Stimulated activated CD8-positive, alpha-beta memory T cell treated with anti-CD3 and anti-CD28 coated beads, Interleukin-7, amount 100 ng/mL, for 1 hour (primary cell): ENCODE measurements around the gene SMPDL3A.
"Not testable (repeated sequence)": the region's sequence is repeated elsewhere in the genome, so short reads cannot be mapped to it uniquely, and the experiment has no call there.

Experiments
- DNase-seq, 2 donors: peaks; one replicate each; pipeline ENCODE4 v3.0.0-alpha.2; 2020; ENCODE audit warnings: low read depth in 2 of 2

The SMPDL3A gene, protein sequence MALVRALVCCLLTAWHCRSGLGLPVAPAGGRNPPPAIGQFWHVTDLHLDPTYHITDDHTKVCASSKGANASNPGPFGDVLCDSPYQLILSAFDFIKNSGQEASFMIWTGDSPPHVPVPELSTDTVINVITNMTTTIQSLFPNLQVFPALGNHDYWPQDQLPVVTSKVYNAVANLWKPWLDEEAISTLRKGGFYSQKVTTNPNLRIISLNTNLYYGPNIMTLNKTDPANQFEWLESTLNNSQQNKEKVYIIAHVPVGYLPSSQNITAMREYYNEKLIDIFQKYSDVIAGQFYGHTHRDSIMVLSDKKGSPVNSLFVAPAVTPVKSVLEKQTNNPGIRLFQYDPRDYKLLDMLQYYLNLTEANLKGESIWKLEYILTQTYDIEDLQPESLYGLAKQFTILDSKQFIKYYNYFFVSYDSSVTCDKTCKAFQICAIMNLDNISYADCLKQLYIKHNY

DNA sequence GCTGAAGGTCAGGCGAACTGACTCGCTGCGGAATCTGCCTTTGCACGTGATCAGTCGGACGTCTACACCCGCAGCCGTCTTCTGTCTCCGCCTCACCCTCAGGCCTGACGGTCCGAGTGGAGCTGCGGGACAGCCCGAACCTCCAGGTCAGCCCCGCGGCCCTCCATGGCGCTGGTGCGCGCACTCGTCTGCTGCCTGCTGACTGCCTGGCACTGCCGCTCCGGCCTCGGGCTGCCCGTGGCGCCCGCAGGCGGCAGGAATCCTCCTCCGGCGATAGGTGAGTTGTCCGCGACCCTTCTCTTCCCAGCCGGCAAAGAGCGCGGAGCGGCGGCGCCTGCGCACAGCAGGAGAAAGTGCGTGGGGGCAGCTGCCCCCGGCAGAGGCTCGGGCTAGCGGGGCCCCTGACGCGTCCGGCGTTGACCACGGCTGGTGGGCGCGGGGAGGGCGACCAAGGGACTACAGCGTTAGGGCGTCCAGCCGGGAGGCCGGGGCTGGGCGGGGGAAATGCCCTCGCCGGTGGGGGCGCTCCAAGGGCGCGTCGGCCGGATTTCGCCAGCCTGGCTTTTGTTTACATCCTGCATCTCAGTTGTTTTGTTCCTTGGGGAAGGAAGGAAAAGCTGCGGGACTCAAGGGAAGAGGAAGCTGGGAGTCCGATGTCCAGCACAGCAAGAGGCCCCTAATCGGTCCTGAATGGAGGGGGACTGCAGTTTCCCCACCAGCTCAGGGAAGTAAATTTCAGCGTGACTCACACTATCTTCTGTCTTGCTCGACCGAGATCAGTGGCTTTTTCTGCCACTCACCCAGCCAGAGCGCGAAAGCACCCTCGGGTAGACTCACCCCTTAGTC is at the start of gene SMPDL3A:
TSS of gene SMPDL3A (plus strand) at position 77 of the 846 bp plus-strand sequence. CDS start at position 166, 89 bp downstream.
- DNase-seq, result no peak

DNA sequence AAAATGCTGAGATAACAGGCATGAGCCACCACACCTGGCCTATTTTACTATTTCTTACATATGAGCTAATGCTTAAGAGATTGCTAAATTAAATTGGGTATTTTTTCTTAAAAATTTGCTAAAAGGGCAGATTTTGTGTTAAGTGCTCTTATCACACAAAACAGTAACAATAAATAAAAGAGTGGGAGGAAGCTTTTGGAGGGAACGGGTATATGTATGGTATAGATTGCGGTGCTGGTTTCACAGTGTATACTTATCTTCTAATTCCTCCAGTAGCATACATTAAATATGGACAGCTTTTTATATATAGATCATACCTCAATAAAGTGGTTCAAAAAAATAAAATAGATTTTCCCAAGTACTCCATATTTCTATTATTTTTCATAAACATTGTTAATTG is 49.0 kb upstream of the SMPDL3A start:
- DNase-seq, result no peak

DNA sequence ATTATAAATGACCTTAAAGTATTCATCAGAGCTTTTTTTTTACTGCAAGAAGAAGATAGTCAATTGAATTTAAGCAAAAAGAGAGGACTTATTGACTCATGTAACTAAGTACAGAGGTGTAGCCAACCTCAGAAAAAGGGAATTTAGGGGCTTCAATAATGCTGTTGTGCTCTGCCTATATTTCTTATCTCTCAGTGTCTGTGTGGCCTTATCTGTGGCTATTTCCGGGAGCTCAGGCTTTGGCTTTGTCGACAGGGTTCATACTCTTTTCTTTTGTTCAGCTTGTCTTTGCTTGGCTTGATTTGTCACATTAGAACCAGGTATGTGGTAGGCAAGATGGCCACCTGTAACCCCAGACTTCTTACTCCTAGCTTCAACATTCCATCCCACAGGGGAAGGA is 48.1 kb upstream of the SMPDL3A start:
- no peak for DNase-seq

DNA sequence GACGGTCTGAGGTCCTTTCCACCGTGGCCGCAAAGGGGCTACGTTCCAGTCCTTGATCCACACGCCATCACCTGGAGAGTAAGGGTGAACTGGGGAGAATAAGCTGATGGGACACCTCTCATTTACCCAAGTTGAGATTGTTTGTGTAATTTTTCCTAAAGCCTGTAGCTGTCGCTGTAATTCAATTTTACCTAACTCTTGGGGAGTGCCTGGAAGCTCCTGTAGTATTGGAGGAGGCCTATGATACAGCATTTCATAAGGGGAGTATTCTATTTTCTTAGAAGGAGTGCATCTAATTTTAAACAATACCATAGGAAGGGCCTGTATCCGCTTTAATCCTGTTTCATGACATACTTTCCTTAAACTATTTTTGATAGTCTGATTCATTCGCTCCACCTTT is 44.8 kb upstream of the SMPDL3A start:
- not testable (repeated sequence) for DNase-seq

DNA sequence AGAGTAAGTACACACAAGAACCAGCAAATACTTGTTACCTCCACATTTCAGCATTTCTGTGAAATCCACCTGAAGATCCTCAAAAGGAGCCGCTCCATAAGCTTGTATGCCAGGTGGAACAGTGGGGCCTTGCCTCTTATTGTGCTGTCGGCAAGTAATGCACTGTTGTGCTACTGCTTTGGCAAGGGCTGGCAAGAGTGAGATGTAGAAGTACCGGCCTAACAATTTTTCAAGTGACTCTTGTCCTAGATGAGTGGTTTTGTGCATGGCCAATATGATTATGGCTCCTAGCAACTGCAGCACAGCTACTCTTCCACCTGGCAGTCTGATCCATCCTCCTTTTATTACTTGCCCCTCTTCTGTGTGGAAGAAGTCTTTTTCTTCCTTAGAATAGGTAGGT is 44.2 kb upstream of the SMPDL3A start:
- not testable (repeated sequence) for DNase-seq

DNA sequence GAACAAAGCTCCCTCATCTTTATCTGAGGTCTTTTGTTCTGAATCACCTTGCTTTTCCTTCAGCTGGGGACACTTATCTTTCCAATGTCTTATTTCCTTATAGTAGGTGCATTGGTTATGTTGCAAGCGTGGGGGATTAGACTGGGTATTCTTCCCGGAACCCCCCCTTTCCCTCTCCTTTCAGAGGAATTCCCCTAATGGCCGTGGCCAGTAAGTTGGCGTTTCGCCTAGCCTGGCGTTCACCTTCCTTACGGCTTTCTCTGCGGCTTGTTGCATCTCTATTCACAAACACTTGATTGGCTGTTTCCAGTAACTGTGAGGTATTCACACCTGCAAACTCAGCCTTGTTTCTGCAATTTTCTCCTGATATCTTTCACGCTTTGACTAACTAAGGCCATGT is 42.4 kb upstream of the SMPDL3A start:
- no peak for DNase-seq

DNA sequence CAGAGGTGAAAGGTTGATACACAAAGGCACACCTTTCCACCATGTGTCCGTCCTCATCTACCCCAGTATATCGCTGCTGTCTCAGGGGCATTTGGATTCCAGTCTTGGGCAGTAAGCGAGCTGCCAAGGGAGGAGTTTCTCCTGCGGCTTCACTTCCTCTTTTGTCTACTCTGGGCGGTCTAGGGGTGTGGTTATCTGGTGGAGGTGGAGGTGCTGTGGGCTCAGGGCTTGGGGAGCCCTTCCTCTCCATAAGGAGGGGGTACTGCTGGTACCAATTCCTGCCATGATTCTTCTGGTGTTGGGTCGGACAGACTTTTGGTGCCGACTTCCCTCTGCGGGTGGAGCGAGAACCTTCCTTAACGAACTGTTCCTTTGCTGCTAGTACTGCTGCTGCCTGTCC is 41.5 kb upstream of the SMPDL3A start:
- no peak for DNase-seq

DNA sequence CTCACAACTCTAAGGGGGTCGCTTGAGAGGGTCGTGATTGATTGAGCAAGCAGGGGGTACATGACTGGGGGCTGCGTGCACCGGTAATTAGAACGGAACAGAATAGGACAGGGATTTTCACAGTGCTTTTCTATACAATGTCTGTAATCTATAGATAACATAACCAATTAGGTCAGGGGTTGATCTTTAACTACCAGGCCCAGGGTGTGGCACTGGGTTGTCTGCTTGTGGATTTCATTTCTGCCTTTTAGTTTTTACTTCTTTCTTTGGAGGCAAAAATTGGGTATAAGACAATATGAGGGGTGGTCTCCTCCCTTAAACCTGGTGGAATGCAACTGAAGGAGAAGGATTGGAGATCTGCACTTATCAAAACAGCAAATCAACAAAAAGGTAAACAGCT is 40.1 kb upstream of the SMPDL3A start:
- DNase-seq, result not testable (repeated sequence)

DNA sequence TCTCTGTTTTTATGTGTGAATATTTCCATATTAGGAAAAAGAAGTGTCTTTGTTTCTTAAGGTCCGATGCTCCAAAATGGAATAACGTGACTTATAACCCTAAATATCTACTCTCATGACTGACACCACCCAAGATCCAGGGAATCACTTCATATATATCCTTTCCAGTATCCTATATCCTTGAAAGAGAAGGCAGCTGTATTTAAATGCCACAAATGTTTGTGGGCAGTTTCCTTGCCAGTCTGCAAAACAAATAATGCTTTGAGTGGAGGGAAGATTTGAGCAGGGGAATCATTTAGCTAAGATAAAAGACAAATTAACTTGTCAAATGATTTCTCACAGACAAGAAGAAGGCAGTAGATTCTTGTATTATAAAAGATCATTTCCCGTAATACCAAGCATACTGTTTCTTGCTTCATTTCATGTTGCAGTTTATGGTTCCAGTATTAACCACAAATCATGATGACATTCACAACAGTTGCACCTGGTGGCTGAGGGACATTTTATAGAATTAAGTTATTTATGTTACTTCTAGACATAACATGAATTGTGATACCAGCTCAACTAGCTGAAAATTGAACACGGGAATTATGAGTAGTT is 39.5 kb upstream of the SMPDL3A start:
- DNase-seq, result no peak

DNA sequence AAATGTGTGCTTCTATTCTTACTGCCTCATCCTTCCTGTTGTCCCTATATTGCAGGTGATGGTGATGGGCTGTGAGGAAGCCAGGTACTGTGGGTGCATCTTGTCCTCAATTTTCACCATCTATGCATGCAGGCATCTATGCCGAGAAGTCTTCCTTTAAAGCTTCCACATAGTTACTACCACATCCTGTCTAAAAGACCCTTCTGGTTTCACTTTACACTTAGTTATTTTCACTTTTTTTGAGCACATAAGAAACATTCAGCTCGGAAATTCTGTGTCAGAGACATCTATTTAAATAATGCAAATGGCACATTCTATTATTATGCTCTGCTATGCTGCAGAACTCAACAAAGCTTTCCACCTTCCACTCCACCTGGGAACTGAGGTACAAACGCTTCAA is 37.7 kb upstream of the SMPDL3A start:
- no peak for DNase-seq

DNA sequence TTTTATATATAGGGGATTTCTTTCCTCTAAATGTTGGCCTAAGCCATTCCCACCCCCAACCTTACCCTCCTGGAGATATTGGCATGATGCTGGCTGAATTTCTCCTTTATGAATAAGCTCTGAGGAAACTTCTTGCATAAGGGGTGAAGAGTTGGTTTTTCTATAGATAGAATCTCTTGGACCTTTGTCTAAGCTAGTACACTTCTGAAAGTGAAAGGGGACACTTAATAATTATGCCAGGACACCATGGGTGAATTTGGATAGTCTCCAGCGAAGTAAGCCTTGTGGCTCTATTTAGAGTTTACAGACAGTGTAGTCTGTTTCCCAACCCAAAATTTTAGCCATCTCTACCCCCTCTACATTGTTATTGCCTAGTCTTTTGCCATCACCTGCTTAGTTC is 36.6 kb upstream of the SMPDL3A start:
- no peak for DNase-seq

DNA sequence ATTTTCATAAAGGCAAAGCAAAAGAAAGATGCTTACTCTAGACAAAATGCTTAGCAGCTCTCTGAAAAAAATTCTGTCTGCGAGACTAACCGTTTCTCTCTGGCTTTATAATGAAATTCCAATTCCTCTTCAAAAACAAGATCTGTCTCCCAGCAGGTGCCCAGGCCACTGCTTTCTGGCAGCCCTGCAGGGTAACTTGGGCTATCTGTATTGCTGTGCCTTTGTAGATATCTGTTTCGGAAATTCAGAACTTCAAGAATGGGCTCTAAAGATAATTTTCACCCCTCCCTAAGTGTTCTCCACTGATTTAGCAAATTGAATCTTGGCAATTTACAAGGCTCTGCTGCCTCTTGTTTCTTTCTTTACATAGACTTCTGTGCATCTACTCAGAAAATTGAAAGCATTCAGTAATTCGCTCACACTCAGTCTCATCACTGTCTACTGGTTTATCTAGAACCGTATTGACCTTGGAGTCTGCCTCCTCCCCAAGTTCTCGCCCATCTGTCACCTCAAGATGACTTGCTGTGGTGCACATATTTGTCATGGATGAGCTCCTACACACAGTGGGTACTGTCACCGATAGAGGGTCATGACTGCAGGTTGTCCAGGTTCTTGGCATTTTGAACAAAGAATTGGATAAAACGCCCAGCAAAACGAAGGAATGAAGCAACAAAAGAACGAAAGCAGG is 35.9 kb upstream of the SMPDL3A start:
- DNase-seq, result no peak

DNA sequence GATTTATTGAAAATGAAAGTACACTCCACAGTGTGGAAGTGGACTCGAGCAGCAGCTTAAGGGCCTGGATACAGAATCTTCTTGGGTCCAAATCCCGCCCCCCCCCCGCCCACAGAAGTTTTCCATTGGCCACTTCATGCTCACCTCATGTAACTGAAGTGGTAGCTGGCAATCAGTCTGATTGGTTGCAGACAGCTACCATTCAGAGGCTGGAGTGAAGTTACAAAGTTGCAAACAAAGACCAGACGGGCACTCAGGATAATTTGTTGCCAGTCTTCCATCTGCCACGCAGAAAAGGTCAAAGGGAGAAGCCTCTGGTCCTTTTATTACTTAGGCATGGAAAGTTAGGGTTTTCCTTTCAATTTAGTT is 35.4 kb upstream of the SMPDL3A start:
- no peak for DNase-seq

DNA sequence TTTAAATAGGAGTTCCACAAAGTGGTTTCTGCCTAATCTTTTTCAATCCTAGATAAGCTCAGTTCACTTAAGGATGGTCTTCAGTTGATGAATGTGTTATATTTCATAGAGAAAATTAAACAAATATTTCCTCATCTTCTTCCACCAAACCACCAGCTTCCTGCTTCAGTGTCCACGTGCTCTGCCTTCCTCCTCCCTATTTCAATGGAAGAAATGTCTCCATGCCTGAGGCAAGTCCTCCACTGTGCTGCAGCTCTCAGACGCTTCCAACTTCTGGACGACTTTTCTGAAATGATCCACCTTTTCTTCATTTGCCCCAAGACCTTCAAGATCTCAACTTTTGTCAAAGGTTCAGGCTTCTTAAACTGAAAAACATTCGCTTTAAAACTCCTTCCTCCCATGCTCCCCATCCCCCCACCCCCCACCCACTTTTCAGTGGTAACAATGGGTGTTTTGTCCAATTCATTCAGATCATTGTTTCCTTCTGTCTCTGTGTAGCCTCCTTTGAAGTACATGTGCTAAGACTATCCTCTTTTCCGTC is 34.8 kb upstream of the SMPDL3A start:
- DNase-seq, result no peak

DNA sequence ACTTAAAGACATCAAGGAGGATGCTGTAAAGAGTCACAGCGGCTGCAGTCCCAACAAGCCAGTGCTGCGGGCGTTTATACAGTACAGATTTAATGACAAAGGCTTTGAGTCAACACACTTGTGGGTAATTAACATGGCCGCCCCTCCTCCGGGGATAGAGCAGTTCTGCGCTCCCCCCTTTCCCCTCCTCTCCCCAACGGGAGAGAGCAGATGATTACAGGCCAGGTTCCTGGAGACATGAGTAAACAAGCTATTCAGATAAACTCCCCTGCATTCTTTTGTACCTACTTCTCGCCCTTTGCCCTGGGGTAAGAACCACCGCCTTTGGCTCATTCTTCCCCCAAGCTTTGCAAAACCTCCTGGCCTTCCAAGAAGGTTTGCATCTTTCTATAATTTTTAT is 33.2 kb upstream of the SMPDL3A start:
- DNase-seq, result no peak

DNA sequence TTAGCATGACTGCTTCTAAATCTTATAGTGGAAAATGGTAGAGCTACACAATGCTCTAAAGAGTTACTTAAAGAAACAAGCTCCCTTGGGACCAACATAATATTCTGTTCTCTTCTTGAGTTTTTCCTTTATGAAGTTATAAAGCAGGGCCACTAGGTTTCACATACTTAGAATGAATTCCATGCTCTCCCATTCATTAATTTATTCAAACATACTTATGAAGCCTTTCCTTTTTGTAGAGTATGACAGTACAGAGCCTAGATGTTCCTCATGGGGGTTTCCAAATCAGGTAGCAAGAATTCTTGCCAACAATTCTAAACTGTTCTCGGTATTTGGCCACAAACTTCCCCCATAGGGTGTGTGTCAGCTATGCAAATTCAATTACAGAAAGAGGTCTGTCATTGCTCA is 30.1 kb upstream of the SMPDL3A start:
- no peak for DNase-seq

DNA sequence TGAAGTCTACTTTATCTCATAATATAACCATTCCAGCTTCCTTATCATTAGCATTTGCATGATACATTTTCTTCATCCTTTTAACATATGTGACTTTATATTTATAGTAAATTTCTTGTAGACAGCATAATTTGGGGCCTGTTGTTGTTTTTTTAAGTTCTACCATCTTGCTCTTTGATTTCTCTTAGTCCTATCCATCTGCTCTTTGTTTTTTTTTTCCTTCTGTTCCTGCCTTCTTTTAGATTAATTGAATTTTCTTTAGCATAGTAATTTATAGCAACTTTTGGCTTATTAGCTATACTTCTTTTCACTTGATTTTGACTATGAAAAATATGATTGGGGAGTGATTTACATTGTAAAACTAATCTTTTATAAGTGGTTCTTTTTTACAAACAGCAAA is 28.7 kb upstream of the SMPDL3A start:
- no peak for DNase-seq

DNA sequence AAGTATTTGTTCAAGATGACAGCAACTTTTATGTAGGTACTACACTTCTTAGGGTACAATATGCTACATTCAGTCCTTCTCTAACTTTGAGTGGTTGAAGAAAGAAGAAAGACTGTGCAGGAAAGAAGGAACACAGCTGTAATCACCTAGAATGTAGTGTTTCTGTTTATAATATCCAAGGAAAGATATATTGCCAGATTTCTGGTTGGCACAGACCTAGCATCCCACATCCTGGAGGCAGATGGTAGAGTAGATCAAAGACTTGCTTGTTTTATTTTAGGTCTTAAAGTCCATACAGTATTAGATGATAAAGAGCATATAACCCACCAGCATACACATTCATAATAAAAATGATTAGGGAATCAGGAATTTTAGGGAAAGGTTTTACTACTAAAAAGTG is 22.8 kb upstream of the SMPDL3A start:
- DNase-seq, result no peak

DNA sequence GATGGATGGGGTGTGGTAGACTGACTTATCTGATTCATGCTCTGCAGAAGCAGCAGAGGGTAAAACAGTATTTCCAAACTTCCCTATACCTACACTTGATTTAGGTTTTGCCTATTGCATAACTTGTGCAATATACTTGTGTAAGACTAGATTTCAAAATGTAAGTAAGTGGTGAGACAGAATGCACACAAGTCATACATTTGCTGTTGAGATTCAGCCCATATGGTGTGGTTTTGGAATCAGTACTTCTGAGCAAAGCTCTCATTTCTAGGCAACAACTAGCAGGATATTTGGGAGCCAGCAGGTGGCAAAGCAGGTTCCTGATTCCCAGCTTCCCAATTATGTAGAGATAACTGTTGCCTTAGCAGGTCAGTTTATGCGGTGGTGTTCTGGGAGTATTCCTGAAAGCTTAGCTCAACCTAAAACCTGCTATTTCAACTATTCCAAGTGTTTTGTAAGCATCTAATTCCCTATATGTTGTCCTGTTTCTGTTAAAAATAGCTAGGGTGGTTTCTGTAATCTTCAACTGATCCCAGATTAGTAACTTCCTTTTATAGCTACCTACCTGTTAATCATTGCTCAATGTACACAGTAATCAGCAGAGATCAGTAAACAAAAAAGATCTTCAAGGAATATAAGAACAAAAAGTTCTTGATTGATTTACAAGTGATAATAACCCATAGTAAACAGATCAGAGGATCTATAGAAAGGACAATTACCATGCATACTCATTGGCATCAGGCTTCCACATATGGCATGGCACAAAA is 18.0 kb upstream of the SMPDL3A start:
- no peak for DNase-seq

DNA sequence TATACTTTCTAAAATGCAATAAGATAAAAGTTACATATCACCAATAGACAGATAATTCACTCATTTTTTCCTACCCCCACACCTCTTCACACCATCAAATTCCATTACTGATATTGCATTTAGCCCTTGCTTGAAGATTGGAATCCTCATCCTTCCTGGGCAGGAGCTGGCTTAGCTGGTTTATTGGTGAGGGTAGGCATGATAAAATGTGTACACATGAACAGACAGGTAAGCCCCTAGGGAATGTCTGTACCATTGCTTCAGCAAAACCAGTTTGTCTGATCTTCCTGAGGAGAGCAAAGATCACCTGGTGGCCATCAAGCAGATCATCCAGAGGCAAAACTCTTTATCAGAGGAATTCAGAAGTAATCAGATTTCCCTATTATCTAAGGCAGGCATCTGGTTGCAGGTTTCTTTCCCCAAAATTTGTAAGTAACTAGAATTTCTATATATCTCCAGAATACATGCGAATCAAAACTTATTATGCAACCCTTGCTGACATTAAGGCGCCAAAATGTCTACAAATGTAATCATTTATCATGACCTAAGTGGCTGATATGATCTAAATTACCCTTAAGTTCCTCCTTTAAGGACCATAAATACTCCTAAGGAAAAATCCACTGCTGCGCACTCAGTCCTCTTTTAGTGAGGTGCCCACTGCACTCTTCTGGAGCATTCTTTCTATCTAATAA is 16.2 kb upstream of the SMPDL3A start:
- no peak for DNase-seq
